Testis (tissue), 3 donors: ENCODE results near the gene MEPCE. TPM values are rescaled to one million over a fixed set of nuclear protein-coding genes. Genes with fewer than 3 reads are reported as not detected.

Experiments used
- DNase-seq: peaks from one replicate; pipeline ENCODE4 v3.0.0-alpha.2; 2019
- H3K27ac ChIP-seq, 2 donors: fragments of 200-600 bp; sonication (generic); one replicate each; pipeline ENCODE4 v1.5.1; 2019
- H3K27me3 ChIP-seq: fragments of 200-600 bp; sonication (generic); one replicate; pipeline ENCODE4 v1.5.1; 2019
- H3K36me3 ChIP-seq: fragments of 200-600 bp; sonication (generic); one replicate; pipeline ENCODE4 v1.5.1; 2017; ENCODE audit warnings: low read depth; ENCODE audit errors: missing control alignments
- H3K4me1 ChIP-seq: fragments of 200-600 bp; sonication (generic); one replicate; pipeline ENCODE4 v1.5.1; 2019
- H3K4me3 ChIP-seq, 2 donors: fragments of 200-600 bp; sonication (generic); one replicate each; pipeline ENCODE4 v1.5.1; 2017 to 2019
- H3K9me3 ChIP-seq: fragments of 200-600 bp; sonication (generic); one replicate; pipeline ENCODE4 v1.5.1; 2017
- POLR2A ChIP-seq: fragments of 450-650 bp; IDR thresholded peaks from one replicate; pipeline ENCODE4 v1.6.1; 2017; ENCODE audit warnings: antibody characterized with exemption, mild to moderate bottlenecking, moderate library complexity
- WGBS, 2 donors: methylation state at CpG; one replicate each; pipeline ENCODE4 v1.1.5; 2018; 5-methylcytosine and 5-hydroxymethylcytosine counted together
- intact Hi-C: fragments of 100-400 bp; cut with DNase I; formaldehyde crosslinking; loops from one replicate; pipeline ENCODE4 v1.15.1; 2023; ENCODE audit warnings: low total_unique reads
- polyA plus RNA-seq: library from polyadenylated mRNA; stranded (reverse); fragments of 350-450 nt; fragmentation: Illumina TruSeq; extraction: RNeasy Lipid Tissue Mini Kit (QIAGEN cat#74804); gene quantifications from one replicate; pipeline ENCODE4 v1.2.3, GENCODE V29; 2014; ENCODE audit warnings: low read depth, low replicate concordance; ENCODE audit not compliant: insufficient read depth
- total RNA-seq, 2 donors: library from RNA; depleted of rRNA; stranded (reverse); fragments of >200 nt; gene quantifications; one replicate each; pipeline ENCODE4 v1.2.3, GENCODE V29; 2016
- TF ChIP-seq, protein P1 (sequence below), 3 experiments: fragments of 450-650 bp in 2 of 3; fragments of 200-600 bp in 1 of 3; sonication (generic) in 1 of 3; IDR thresholded peaks; one replicate each; pipeline ENCODE4 v1.5.1; 2016 to 2019; ENCODE audit warnings: antibody characterized with exemption in 3 of 3, mild to moderate bottlenecking in 2 of 3, moderate library complexity in 1 of 3

Gene MEPCE
- total and polyA plus RNA-seq, 3 donors from 2014 or later: 74.6 to 182 (median 89.3) TPM

DNA sequence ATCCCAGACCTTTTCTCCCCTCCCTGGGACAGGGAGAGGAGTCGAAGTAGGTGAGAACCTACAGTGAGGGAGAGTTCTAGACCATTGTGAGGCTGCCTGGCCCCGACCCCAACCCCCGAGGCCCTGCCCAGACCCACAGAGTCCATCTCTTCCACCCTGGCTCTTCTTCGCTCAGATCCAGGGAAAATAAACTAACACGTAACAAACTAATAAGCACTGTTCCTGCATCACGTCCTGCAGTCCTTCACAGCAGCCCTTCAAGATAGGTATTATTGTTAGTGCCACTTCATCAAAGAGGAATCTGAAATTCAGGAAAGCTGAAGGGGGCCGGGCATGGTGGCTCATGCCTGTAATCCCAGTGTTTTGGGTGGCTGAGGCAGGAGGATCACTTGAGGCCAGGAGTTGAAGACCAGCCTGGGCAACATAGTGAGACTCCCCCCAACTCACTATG is 34.6 kb downstream of the MEPCE start, which contains the start of gene SPACDR:
TSS of gene SPACDR (minus strand) at position 51 of the 451 bp plus-strand sequence. CDS start 235 bp downstream, outside the sequence.
- no peaks in the 10 kb centered on the region for H3K27me3 ChIP-seq
- 80 to 82% methylated on average over 6 to 7 of the region's 7 CpGs for WGBS, 2 donors
- no peaks in the 10 kb centered on the region for H3K36me3 ChIP-seq
- DNase-seq: no peak
- peaks cover 18% of the 10 kb centered on the region for H3K4me1 ChIP-seq
- H3K9me3 ChIP-seq: no peaks in the 10 kb centered on the region
- H3K27ac ChIP-seq: peak within 1 kb of the TSS; percentile 50 to 63
- TF ChIP-seq, protein P1, sequence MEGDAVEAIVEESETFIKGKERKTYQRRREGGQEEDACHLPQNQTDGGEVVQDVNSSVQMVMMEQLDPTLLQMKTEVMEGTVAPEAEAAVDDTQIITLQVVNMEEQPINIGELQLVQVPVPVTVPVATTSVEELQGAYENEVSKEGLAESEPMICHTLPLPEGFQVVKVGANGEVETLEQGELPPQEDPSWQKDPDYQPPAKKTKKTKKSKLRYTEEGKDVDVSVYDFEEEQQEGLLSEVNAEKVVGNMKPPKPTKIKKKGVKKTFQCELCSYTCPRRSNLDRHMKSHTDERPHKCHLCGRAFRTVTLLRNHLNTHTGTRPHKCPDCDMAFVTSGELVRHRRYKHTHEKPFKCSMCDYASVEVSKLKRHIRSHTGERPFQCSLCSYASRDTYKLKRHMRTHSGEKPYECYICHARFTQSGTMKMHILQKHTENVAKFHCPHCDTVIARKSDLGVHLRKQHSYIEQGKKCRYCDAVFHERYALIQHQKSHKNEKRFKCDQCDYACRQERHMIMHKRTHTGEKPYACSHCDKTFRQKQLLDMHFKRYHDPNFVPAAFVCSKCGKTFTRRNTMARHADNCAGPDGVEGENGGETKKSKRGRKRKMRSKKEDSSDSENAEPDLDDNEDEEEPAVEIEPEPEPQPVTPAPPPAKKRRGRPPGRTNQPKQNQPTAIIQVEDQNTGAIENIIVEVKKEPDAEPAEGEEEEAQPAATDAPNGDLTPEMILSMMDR (IDR thresholded peaks at IDR 0.05): no peak
- TF ChIP-seq POLR2A: no peak
- intact Hi-C loops: no loop called here
- no peak within 1 kb of the TSS for H3K4me3 ChIP-seq

DNA sequence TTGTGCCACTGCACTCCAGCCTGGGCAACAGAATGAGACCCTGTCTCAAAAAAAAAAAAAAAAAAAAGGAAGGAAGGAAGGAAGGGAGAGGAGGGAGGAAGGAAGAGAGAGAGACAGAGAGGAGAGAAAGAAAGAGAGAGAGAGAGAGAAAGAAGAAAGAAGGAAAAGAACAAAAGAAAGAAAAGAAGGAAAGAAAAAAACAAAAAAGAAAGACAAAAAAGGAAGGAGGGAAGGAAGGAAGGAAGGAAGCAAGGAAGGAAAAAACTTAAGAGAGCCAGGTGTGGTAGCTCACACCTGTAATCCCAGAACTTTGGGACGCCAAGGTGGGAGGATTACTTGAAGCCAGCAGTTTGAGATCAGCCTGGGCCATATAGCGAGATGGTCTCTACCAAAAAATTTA is 35.2 kb downstream of the MEPCE start:
- WGBS, 2 donors: 89 to 100% methylated on average over 2 of the region's 2 CpGs
- Histone ChIP-seq H3K4me1 (peaks cover 23% of the 10 kb centered on the region), H3K36me3 (no peaks in the 10 kb centered on the region), H3K27ac (peak overlapping the region; percentile 50 to 63), H3K9me3 (no peaks in the 10 kb centered on the region), H3K27me3 (no peaks in the 10 kb centered on the region), H3K4me3 (no peak overlapping the region)
- DNase-seq: no peak
- TF ChIP-seq POLR2A: no peak
- TF ChIP-seq, protein P1 (IDR thresholded peaks at IDR 0.05): no peak
- intact Hi-C loops: loop anchor here (5.0 kb wide), 1 partner anchor 228 kb away; the partner anchor contains the start of gene GIGYF1

DNA sequence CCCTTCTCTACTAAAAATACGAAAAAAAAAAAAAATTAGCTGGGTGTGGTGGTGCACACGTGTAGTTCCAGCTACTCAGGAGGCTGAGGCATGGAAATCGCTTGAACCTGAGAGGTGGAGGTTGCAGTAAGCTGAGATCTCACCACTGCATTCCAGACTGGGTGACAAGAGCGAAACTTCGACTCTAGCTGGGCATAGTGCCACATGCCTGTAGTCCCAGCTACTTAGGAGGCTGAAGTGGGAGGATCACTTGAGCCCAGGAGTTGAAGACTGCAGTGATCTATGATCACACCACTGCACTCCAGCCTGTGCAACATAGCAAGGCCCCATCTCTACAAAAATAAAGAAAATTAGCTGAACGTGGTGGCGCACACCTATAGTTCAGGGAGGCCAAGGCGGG is 35.7 kb downstream of the MEPCE start:
- peak; percentile 60 for DNase-seq
- no peak for TF ChIP-seq POLR2A
- TF ChIP-seq, protein P1 (IDR thresholded peaks at IDR 0.05): no peak
- Histone ChIP-seq H3K36me3 (no peaks in the 10 kb centered on the region), H3K27me3 (no peaks in the 10 kb centered on the region), H3K9me3 (no peaks in the 10 kb centered on the region), H3K4me3 (no peak overlapping the region), H3K4me1 (peaks cover 24% of the 10 kb centered on the region), H3K27ac (peak overlapping the region; percentile 50 to 63)
- WGBS, 2 donors: 60 to 82% methylated on average over 8 of the region's 8 CpGs
- intact Hi-C loops: loop anchor here (5.0 kb wide), 1 partner anchor 227 kb away; the partner anchor contains the start of gene GIGYF1

DNA sequence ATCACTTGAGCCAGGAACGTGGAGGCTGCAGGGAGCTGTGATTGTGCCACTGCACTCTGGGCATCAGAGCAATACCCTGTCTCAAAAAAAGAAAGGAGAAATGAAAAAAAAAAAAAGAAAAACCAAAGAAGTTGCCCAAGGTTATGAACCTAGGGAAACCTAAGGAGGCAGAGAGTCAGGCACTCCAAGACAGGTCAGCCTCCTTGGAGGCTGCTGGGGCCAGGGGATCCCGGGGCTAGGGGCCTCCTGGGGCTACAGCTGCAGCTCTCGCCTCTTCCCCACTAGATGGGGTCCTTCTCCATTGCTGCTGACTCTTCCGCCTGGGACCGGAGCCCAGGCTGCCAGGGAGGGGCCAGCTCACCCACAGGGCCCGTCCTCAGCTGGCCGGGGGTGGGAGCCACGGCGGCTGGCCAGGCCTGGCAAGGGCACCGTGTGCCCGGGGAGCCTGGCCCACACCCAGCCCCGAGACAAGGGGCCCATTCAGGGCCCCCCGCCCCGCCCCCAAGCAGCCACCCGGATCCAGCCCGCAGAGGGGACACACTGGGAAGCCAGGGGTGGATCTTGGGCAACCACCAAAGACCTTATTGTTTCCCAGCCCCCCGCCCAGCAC is 36.2 kb downstream of the MEPCE start:
- intact Hi-C loops: loop anchor here (5.0 kb wide), 1 partner anchor 226 kb away; the partner anchor contains the start of gene GIGYF1
- peaks cover 24% of the 10 kb centered on the region for H3K4me1 ChIP-seq
- DNase-seq: peak; percentile 89
- H3K4me3 ChIP-seq: no peak overlapping the region
- no peaks in the 10 kb centered on the region for H3K9me3 ChIP-seq
- no peaks in the 10 kb centered on the region for H3K27me3 ChIP-seq
- no peaks in the 10 kb centered on the region for H3K36me3 ChIP-seq
- TF ChIP-seq, protein P1 (IDR thresholded peaks at IDR 0.05): peak; percentile 54 to 59 (median 56)
- no peak for TF ChIP-seq POLR2A
- WGBS, 2 donors: 29 to 30% methylated on average over 5 to 17 of the region's 17 CpGs
- H3K27ac ChIP-seq: peak overlapping the region; percentile 63 to 80
